ENCODE data around the gene EEA1.

EEA1 gene

GRCh38 chr12:92877904-92878303 is 51.2 kb downstream of the EEA1 start:
- no peak for DNase-seq

- DNase-seq = no peak
Observed at GRCh38 chr12:92876496-92876895, 52.6 kb downstream of the EEA1 start.

- DNase-seq = no peak
Observed at GRCh38 chr12:92871116-92871515, 58.0 kb downstream of the EEA1 start.

GRCh38 chr12:92866418-92866817 is 62.7 kb downstream of the EEA1 start:
- no peak for DNase-seq

- DNase-seq = no peak
Observed at GRCh38 chr12:92863251-92863650, 65.8 kb downstream of the EEA1 start.

GRCh38 chr12:92861381-92861780 is 67.7 kb downstream of the EEA1 start:
- DNase-seq = no peak

GRCh38 chr12:92860521-92860920 is 68.6 kb downstream of the EEA1 start:
- no peak for DNase-seq

GRCh38 chr12:92859650-92860386 is 69.3 kb downstream of the EEA1 start:
- peak; percentile 18 for DNase-seq

- DNase-seq = no peak
Observed at GRCh38 chr12:92857818-92858217, 71.3 kb downstream of the EEA1 start.

- no peak for DNase-seq
Observed at GRCh38 chr12:92854344-92854743, 74.8 kb downstream of the EEA1 start.

- no peak for DNase-seq
Observed at GRCh38 chr12:92848740-92849139, 80.4 kb downstream of the EEA1 start.

GRCh38 chr12:92847368-92847767 is 81.7 kb downstream of the EEA1 start:
- no peak for DNase-seq

- DNase-seq = no peak
Observed at GRCh38 chr12:92845329-92845728, 83.8 kb downstream of the EEA1 start.

GRCh38 chr12:92844151-92844763 is 84.8 kb downstream of the EEA1 start:
- DNase-seq = no peak

GRCh38 chr12:92829686-92830282 is 99.3 kb downstream of the EEA1 start:
- DNase-seq = no peak

- DNase-seq = no peak
Observed at GRCh38 chr12:92828565-92828964, 100.5 kb downstream of the EEA1 start.

- DNase-seq = no peak
Observed at GRCh38 chr12:92827836-92828431, 101.2 kb downstream of the EEA1 start.

GRCh38 chr12:92821142-92821541 is 108.0 kb downstream of the EEA1 start:
- no peak for DNase-seq

- DNase-seq = no peak
Observed at GRCh38 chr12:92814584-92814983, 114.5 kb downstream of the EEA1 start.

- no peak for DNase-seq
Observed at GRCh38 chr12:92810370-92810769, 118.7 kb downstream of the EEA1 start.

- DNase-seq = no peak
Observed at GRCh38 chr12:92803903-92804302, 125.2 kb downstream of the EEA1 start.

- DNase-seq = no peak
Observed at GRCh38 chr12:92802906-92803305, 126.2 kb downstream of the EEA1 start.

GRCh38 chr12:92796650-92797049 is 132.4 kb downstream of the EEA1 start:
- DNase-seq = no peak

- DNase-seq = no peak
Observed at GRCh38 chr12:92794814-92795213, 134.3 kb downstream of the EEA1 start.

All from NCI-H1092 (cell line).